ENCODE results near the gene MPP3.
"Not testable (repeated sequence)": the region's sequence is repeated elsewhere in the genome, so short reads cannot be mapped to it uniquely, and the experiment has no call there.

The MPP3 gene

DNA sequence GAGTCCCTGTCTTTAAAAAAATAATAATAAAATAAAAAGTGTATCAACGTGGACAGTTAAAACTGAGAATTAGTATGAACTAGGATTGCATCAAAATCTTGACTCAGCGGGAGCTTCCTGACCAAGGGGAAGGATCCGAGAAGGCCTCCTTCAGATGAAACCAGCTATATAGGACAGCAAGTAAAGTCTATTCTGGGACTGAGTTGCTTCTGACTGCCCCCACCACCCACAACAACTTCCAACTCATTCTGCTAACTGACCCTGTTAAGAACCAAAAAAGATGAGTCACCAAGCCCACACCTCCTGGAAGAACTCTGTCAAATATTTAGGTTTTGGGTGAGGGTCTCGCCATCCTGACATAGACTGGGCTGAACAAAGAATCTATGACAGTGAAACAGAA, 24.9 kb downstream of the MPP3 start:
- DNase-seq (ENCODE audit: low spot score): no peak

DNA sequence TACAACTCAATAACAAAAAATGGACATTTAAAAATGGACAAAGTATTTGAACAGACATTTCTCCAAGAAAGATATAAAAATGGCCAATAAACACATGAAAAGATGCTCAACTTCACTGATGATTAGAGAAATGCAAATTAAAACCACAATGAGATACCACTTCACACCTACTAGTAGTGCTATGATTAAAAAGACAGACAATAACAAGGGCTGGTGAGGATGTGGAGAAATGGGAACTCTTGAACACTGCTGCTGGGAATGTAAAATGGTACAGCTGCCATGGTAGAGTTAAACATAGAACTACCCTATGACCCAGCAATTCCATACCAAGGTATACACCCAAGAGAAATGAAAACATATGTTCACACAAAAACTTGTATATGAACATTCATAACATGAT, 27.8 kb downstream of the MPP3 start:
- DNase-seq (ENCODE audit: low spot score): no peak

DNA sequence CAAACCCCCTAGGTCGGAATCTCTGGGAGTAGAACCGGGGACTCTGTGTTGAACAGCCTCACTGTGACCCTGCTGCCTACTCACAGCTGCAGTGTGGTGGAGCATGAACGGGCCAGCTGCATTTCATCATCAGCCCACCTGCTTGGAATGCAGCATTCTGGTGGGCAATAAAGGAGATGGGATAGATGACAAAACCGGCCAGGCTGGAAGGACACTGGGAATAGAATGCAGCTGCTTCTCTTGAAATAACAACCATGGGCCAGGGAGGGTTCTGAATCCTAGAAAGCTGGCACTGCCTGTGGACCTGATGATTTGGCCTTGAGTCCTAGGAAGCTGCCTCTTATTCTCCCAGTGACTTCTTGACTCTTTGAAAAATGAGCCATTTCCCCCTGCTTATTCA, 29.2 kb downstream of the MPP3 start:
- peak; percentile 31 for DNase-seq (ENCODE audit: low spot score)

DNA sequence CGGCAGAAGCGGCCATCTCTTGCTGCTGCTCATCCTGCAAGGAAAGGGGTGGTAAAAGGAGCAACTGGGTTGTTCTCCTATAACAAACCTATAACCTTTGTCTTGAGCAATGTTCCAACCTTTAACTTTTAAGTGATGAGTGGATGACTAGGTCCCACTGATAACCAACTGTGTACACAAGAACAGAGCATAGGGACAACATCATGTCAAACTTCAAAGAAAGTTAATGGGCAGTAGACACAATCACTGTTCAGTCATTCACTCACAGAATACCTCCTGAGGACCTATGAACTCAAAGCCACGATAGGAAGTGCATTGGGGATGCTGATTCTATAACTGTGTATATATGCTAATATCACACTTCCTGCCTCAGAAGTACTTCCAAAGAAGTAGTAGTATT, 31.1 kb downstream of the MPP3 start:
- no peak for DNase-seq (ENCODE audit: low spot score)

GRCh38 chr17:43800736-43801135, 32.2 kb downstream of the MPP3 start:
- no peak for DNase-seq (ENCODE audit: low spot score)

DNA sequence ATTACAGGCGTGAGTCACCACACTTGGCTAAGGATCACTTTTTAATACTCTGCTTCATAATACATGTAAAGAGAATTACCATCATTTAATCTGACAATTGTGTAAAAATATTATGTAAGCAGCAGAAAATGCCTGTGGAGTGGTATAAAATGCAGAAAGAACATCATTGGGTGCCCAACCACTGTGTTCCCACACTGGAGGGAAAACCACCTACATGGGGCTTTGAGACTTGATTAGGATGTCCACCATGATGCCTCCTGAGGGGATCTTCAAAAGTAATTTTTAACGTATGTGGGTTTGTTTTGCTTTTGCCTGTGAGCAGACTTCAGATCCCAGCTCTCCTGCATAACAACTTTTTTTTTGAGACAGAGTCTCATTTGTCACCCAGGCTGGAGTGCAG, 33.9 kb downstream of the MPP3 start:
- no peak for DNase-seq (ENCODE audit: low spot score)

GRCh38 chr17:43798024-43798423, 34.9 kb downstream of the MPP3 start:
- DNase-seq (ENCODE audit: low spot score): not testable (repeated sequence)

DNA sequence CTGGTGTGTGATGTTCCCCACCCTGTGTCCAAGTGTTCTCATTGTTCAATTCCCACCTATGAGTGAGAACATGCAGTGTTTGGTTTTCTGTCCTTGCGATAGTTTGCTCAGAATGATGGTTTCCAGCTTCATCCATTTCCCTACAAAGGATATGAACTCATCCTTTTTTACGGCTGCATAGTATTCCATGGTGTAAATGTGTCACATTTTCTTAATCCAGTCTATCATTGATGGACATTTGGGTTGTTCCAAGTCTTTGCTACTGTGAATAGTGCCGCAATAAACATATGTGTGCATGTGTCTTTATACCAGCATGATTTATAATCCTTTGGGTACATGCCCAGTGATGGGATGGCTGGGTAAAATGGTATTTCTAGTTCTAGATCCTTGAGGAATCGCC, 40.3 kb downstream of the MPP3 start:
- DNase-seq (ENCODE audit: low spot score): not testable (repeated sequence)

- no peak for DNase-seq (ENCODE audit: low spot score)
Measured at GRCh38 chr17:43791589-43791988, 41.4 kb downstream of the MPP3 start.

DNA sequence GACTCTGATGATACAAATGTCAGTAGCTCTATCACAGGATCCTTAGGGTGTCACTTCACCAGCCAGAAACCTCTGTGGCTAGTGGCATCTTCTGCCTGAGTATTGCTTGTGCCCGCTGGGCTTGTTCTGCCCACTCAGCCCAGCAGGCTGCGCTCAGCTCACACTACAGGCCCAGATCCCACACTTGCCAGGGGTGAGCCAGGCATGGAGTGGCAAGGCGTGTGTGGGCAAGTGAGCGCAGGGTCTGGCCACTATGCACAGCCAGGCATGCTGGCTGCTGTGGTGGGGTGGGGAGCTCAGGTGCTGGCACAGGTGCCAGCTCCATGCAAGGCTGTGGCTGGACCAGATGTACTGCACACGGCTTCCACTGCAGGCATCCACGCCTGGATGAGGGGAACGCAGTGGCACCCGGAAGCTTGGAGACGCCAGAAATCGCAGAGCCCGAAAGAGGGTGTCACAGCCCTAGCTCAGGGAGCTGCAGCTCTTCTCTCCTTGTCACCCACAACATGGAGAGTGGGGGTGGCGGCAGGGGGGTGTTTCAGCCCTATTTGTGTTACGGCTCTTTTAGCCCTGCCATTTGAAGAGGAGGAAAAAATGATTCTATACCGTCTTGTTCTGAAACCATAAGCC, 42.5 kb downstream of the MPP3 start:
- no peak for DNase-seq (ENCODE audit: low spot score)

GRCh38 chr17:43789482-43789881, 43.5 kb downstream of the MPP3 start:
- DNase-seq (ENCODE audit: low spot score): no peak

GRCh38 chr17:43788540-43788939, 44.4 kb downstream of the MPP3 start:
- DNase-seq (ENCODE audit: low spot score): no peak

DNA sequence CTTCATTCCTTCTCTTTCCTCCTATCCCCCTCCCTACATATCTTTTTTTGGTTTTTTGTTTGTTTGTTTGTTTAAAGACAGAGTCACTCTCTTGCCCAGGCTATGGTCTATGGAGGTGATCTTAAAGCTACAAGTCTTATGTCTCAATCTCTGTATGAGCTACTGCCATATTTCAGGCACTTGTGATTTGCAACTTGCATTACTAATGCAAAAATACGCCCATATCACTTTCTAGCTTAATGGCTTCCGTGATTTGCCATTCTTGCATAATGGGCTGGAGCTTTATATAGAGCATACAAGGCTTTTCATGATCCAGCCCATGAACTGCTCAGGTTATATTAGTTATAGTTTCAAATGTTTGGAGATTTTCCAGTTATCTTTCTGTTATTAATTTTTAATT, 45.2 kb downstream of the MPP3 start:
- no peak for DNase-seq (ENCODE audit: low spot score)

DNA sequence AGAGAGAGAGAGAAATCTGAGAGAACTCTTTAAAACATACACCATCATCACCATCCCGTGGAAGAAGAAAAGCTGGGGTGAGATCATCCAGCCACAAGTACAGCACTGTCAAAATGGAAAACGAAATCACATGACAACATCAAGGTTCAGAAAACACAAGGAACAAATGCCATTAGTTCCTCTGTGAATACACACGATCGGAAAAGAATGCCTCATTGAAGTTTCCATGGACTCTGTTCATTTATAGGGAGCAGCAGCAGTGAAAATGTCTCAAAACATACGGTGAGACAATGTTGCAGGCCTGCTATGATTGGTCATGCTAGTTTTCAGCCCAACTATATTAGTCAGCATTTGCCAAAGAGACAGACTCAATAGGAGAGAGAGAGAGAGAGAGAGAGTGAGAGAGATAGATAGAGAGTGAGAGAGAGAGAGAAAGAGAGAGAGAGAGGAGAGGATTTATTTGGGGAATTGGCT, 48.3 kb downstream of the MPP3 start:
- peak; percentile 58 for DNase-seq (ENCODE audit: low spot score)

GRCh38 chr17:43784068-43784467, 48.9 kb downstream of the MPP3 start:
- no peak for DNase-seq (ENCODE audit: low spot score)

DNA sequence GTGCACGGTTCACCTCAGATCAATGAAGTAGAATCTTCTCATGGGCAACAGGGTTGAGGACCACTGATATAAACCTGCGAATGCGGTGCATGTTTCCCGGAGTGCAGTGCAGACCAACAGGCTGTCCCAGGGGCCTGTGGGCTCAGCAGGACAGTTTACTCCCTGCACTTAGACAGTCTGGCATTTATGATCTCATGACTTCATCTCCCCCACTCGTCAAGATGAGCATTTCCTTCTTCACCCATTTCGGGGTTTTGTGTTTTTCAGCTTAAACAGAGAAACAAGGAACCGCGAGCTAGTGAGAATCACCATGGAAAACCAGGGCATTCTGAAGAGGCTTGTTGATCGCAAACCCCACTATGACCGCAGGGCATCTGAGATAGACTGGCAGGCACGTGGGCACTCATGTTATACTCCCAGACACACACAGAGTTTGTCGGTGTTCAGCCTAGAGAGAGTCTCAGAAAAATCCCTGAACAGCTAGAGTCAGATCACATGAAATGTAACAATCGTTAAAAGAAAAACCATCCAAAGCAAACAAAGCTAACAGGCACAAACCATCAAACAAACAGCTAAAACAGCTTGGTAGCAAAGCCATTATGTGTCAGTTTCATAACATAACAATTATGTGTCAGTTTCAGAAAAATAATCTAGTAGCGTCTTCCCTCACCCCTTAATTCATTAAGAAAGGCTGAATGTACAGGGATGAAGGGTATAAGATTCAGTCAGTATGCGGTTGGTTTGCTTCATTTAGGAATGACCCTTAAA, 49.8 kb downstream of the MPP3 start:
- DNase-seq (ENCODE audit: low spot score): no peak

- no peak for DNase-seq (ENCODE audit: low spot score)
Measured at GRCh38 chr17:43780135-43780534, 52.8 kb downstream of the MPP3 start, which contains the start of gene CFAP97D1. Gene CFAP97D1 (plus strand): TSS chr17:43780435. CDS start chr17:43780463, 28 bp downstream.

DNA sequence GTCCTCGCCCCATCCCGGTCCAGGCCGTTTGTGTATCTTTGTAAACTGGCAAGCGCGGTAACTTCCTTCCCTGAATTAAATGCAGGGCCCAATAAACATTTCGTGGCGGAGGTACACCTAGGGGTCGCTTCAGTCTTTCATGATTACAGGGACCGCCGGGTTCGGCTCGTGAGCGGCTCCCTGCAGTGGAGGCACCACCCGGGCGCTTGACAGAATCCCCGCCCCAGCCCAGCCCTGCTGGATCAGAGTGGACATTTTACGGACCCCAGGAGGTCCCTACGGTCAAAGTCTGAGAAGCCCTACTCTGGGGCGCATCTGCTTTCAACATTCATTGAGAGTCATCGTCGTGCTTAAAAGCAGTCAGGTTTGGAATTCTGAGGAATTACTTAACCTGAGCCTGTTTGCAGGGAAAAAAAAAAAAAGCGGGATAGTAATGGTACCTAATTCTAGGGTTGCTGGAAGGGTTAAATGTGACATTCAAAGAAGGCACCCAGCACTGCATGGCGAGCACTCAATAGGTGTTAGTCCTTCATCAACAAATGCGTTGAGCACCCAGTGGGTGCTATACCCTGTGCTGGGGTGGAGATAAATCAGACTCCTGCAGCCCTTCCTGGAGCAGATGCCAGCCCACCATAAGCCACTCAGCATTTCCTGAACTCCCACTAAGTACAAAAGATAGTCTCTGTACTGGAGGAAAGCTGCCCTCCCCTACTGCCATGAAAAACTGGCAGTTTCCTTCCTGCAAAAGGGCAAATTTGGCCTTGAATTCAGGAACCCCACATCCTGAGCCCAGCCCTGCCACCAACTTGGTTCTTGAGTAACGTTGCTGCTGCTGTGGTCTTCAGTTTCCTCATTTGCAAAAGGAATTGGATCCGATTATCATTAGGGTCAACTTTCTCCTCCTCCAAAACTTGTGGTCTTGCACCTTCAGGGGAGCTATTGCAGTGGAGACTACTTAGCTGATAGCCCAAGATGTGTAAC, 53.5 kb downstream of the MPP3 start:
- no peak for DNase-seq (ENCODE audit: low spot score)

GRCh38 chr17:43778337-43779144, 54.4 kb downstream of the MPP3 start, which contains the start of gene DUSP3:
Gene DUSP3 (minus strand): TSS chr17:43778977. CDS start chr17:43778924, 53 bp downstream.
- peak; percentile 93 for DNase-seq (ENCODE audit: low spot score)

- no peak for DNase-seq (ENCODE audit: low spot score)
Measured at GRCh38 chr17:43774304-43775250, 58.4 kb downstream of the MPP3 start.

Measured in hepatic stellate cell (primary cell).